Trophoblast cell (in vitro differentiated cells and primary cell): Measurements from ENCODE around the gene FCHSD2.
"Not testable (repeated sequence)": the region's sequence is repeated elsewhere in the genome, so short reads cannot be mapped to it uniquely, and the experiment has no call there.

Source experiments
- DNase-seq, 2 donors: peaks; one replicate each; pipeline ENCODE4 v3.0.0-alpha.2; 2016
- H2AFZ ChIP-seq: 2 replicates; pipeline ENCODE4 v1.6.1; 2013; ENCODE audit warnings: low read length, moderate library complexity, mild to moderate bottlenecking; ENCODE audit not compliant: insufficient read depth, poor library complexity
- H2AK5ac ChIP-seq: 2 replicates; pipeline ENCODE4 v1.6.1; 2013; ENCODE audit warnings: mild to moderate bottlenecking, low read length
- H2BK120ac ChIP-seq: 2 replicates; pipeline ENCODE4 v1.6.1; 2013; ENCODE audit warnings: low read length, mild to moderate bottlenecking, moderate library complexity; ENCODE audit not compliant: insufficient read depth, poor library complexity
- H2BK12ac ChIP-seq: 2 replicates; pipeline ENCODE4 v1.6.1; 2013; ENCODE audit warnings: mild to moderate bottlenecking, low read length, moderate library complexity
- H2BK5ac ChIP-seq: 2 replicates; pipeline ENCODE4 v1.6.1; 2013; ENCODE audit warnings: low read length, low read depth, moderate library complexity, mild to moderate bottlenecking; ENCODE audit not compliant: poor library complexity
- H3K14ac ChIP-seq: 2 replicates; pipeline ENCODE4 v1.6.1; 2013; ENCODE audit warnings: mild to moderate bottlenecking, low read length
- H3K18ac ChIP-seq: 2 replicates; pipeline ENCODE4 v1.6.1; 2013; ENCODE audit warnings: mild to moderate bottlenecking, low read length
- H3K23ac ChIP-seq: 2 replicates; pipeline ENCODE4 v1.6.1; 2013; ENCODE audit warnings: low read length
- H3K27ac ChIP-seq: 2 replicates; pipeline ENCODE4 v1.5.1; 2013; ENCODE audit warnings: low read depth, mild to moderate bottlenecking, inconsistent platforms, low read length, moderate library complexity
- H3K27me3 ChIP-seq: 2 replicates; pipeline ENCODE4 v1.6.1; 2013; ENCODE audit warnings: inconsistent platforms, mild to moderate bottlenecking, low read length, moderate library complexity; ENCODE audit not compliant: insufficient read depth
- H3K36me3 ChIP-seq, 2 experiments: 1 replicate in 1 of 2; 2 replicates in 1 of 2; pipeline ENCODE4 v1.6.1; 2013; ENCODE audit warnings: low read length in 2 of 2, mild to moderate bottlenecking in 2 of 2, moderate library complexity in 1 of 2; ENCODE audit not compliant: insufficient read depth in 2 of 2, control insufficient read depth in 1 of 2
- H3K4ac ChIP-seq: 2 replicates; pipeline ENCODE4 v1.6.1; 2013; ENCODE audit warnings: low read depth, mild to moderate bottlenecking, low read length, moderate library complexity
- H3K4me1 ChIP-seq, 2 experiments: 1 replicate in 1 of 2; 2 replicates in 1 of 2; pipeline ENCODE4 v1.6.1; 2013; ENCODE audit warnings: low read length in 2 of 2, mild to moderate bottlenecking in 2 of 2, moderate library complexity in 1 of 2; ENCODE audit not compliant: insufficient read depth in 2 of 2, control insufficient read depth in 1 of 2
- H3K4me2 ChIP-seq: 2 replicates; pipeline ENCODE4 v1.6.1; 2013; ENCODE audit warnings: inconsistent platforms, mild to moderate bottlenecking, low read length, moderate library complexity
- H3K4me3 ChIP-seq: 2 replicates; pipeline ENCODE4 v1.5.1; 2013; ENCODE audit warnings: mild to moderate bottlenecking, low read depth, low read length, inconsistent platforms
- H3K79me1 ChIP-seq: one replicate; pipeline ENCODE4 v1.6.1; 2013; ENCODE audit warnings: low read length
- H3K79me2 ChIP-seq: 2 replicates; pipeline ENCODE4 v1.6.1; 2013; ENCODE audit warnings: low read length, mild to moderate bottlenecking; ENCODE audit not compliant: control insufficient read depth, insufficient read depth, poor library complexity
- H3K9ac ChIP-seq: 2 replicates; pipeline ENCODE4 v1.6.1; 2013; ENCODE audit warnings: mild to moderate bottlenecking, low read length
- H3K9me3 ChIP-seq: 2 replicates; pipeline ENCODE4 v1.6.1; 2013; ENCODE audit warnings: low read depth, mild to moderate bottlenecking, control low read depth, inconsistent platforms, low read length; ENCODE audit not compliant: insufficient read depth
- H4K12ac ChIP-seq: 2 replicates; pipeline ENCODE4 v1.6.1; 2013; ENCODE audit warnings: low read depth, mild to moderate bottlenecking, low read length, moderate library complexity
- H4K8ac ChIP-seq: 2 replicates; pipeline ENCODE4 v1.6.1; 2013; ENCODE audit warnings: low read depth, mild to moderate bottlenecking, low read length, moderate library complexity
- H4K91ac ChIP-seq: one replicate; pipeline ENCODE4 v1.6.1; 2013; ENCODE audit warnings: low read depth, mild to moderate bottlenecking, low read length, moderate library complexity
- WGBS: extraction: QIAGEN DNeasy Blood & Tissue Kit; methylation state at CpG from one replicate; pipeline ENCODE4 v1.1.7; 2013; ENCODE audit warnings: missing lambda C conversion rate; ENCODE audit not compliant: insufficient read length, insufficient coverage; ENCODE audit errors: extremely low coverage; 5-methylcytosine and 5-hydroxymethylcytosine counted together

Gene FCHSD2

DNA sequence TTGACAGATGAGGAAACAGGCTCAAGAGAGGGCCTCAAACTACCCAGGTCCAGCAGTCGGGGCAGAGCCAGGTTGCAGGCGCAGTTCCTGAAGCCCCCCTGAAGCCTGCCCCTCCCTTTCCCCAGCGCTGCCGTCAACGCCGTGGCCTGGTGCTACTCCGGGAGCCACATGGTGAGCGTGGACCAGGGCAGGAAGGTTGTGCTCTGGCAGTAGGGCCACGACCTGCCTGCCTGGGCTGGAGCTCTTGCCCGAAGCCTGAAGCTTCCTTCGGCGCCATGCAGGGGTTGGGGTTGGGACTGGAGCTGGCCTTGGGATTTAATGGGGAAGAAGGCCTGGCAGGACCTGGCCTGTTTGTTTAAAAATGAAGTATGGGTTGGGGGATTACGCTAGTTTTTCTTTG is 312.9 kb downstream of the FCHSD2 start:
- peak overlapping the region; percentile 44 for H2BK12ac ChIP-seq
- H3K36me3 ChIP-seq: no peaks in the 10 kb centered on the region
- DNase-seq: no peak
- H3K79me1 ChIP-seq: no peaks in the 10 kb centered on the region
- no peak overlapping the region for H3K14ac ChIP-seq
- no peak overlapping the region for H3K18ac ChIP-seq
- no peak overlapping the region for H3K4ac ChIP-seq
- no peak overlapping the region for H2AFZ ChIP-seq
- H4K12ac ChIP-seq: no peak overlapping the region
- H3K4me3 ChIP-seq: no peak overlapping the region
- H4K8ac ChIP-seq: no peak overlapping the region
- no peaks in the 10 kb centered on the region for H3K27me3 ChIP-seq
- no peak overlapping the region for H4K91ac ChIP-seq
- H2BK5ac ChIP-seq: no peak overlapping the region
- no peaks in the 10 kb centered on the region for H3K9me3 ChIP-seq
- no CpG with 5 or more reads among the region's 13 CpGs for WGBS
- H3K23ac ChIP-seq: no peak overlapping the region
- H2BK120ac ChIP-seq: no peak overlapping the region
- H3K27ac ChIP-seq: no peak overlapping the region
- H3K79me2 ChIP-seq: no peaks in the 10 kb centered on the region
- H3K9ac ChIP-seq: no peak overlapping the region
- no peak overlapping the region for H3K4me2 ChIP-seq
- H3K4me1 ChIP-seq: peaks cover 0 to 4% of the 10 kb centered on the region in 2 experiments
- H2AK5ac ChIP-seq: no peak overlapping the region

DNA sequence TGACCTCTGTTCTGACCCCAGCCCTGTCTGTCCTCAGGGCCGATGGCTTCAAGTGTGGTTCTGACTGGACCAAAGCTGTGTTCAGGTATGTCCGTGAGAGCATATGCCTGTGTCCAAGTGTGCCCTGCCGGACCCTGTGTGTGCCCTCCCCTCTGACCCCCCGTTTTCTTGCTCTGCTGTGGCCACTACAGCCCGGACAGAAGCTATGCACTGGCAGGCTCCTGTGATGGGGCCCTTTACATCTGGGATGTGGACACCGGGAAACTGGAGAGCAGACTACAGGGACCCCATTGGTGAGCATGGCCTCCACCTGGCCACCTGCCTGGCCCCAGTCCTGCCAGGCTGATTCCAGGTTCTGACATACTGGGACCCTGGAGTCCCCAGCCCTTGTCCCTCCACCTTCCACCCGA is 313.4 kb downstream of the FCHSD2 start:
- Histone ChIP-seq H3K4me1 (peaks cover 0 to 4% of the 10 kb centered on the region in 2 experiments), H3K4me3 (no peak overlapping the region), H3K4me2 (no peak overlapping the region), H2AK5ac (no peak overlapping the region), H3K9ac (no peak overlapping the region), H2BK120ac (no peak overlapping the region), H3K9me3 (no peaks in the 10 kb centered on the region), H3K23ac (no peak overlapping the region), H3K18ac (no peak overlapping the region), H3K36me3 (no peaks in the 10 kb centered on the region), H3K27ac (no peak overlapping the region), H2BK5ac (no peak overlapping the region), H3K79me1 (no peaks in the 10 kb centered on the region), H4K91ac (no peak overlapping the region), H2AFZ (no peak overlapping the region), H4K8ac (no peak overlapping the region), H3K14ac (no peak overlapping the region), H4K12ac (no peak overlapping the region), H3K4ac (no peak overlapping the region), H3K27me3 (no peaks in the 10 kb centered on the region), H2BK12ac (no peak overlapping the region), H3K79me2 (no peaks in the 10 kb centered on the region)
- DNase-seq: no peak
- WGBS: no CpG with 5 or more reads among the region's 7 CpGs

DNA sequence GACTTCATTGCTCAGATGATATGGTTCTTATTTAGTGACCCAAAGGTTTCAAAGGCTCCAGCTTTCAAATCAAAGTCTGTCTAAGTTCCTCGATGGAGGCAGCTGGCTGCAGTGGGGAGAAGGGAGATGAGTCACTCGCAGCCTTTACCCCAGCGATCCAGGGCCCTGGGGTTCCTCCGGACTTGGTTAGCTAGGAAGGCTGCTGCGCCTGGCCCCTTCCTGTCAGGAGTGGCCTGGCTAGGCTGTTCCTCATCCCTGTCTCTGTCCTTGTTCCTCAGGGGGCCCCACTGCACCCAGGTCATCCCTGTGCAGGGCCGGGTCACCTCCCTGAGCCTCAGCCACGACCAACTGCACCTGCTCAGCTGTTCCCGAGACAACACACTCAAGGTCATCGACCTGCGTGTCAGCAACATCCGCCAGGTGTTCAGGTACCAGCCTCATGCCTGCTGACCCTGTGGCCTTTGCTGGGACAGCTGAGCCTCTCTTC is 314.0 kb downstream of the FCHSD2 start:
- Histone ChIP-seq H3K27ac (no peak overlapping the region), H3K79me1 (no peaks in the 10 kb centered on the region), H2AFZ (no peak overlapping the region), H4K91ac (no peak overlapping the region), H3K18ac (no peak overlapping the region), H3K27me3 (no peaks in the 10 kb centered on the region), H4K8ac (peak overlapping the region; percentile 29), H4K12ac (no peak overlapping the region), H2BK120ac (no peak overlapping the region), H3K9ac (no peak overlapping the region), H3K14ac (no peak overlapping the region), H3K4me1 (peaks cover 0 to 4% of the 10 kb centered on the region in 2 experiments), H2AK5ac (no peak overlapping the region), H2BK5ac (no peak overlapping the region), H3K4ac (no peak overlapping the region), H3K4me2 (no peak overlapping the region), H3K36me3 (no peaks in the 10 kb centered on the region), H2BK12ac (no peak overlapping the region), H3K9me3 (no peaks in the 10 kb centered on the region), H3K23ac (no peak overlapping the region), H3K79me2 (no peaks in the 10 kb centered on the region), H3K4me3 (no peak overlapping the region)
- peak in 1 of 2 donors; percentile 56 for DNase-seq
- no CpG with 5 or more reads among the region's 11 CpGs for WGBS

DNA sequence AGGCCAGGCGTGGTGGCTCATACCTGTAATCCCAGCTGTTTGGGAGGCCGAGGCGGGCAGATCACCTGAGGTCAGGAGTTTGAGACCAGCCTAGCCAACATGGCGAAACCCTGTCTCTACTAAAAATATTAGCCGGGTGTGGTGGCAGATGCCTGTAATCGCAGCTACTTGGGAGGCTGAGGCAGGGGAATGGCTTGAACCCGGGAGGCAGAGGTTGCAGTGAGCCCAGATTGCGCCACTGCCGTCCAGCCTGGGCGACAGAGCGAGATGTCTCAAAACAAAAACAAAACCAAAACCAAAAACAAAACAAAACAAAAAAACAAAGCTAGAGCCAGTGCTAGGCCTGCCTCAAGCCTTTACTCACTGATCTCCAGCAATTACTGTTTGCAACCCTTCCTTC is 314.5 kb downstream of the FCHSD2 start:
- not testable (repeated sequence) for H3K4me3 ChIP-seq, H3K79me1 ChIP-seq, H3K4ac ChIP-seq, H3K9me3 ChIP-seq, H2AK5ac ChIP-seq, H2BK5ac ChIP-seq, H3K18ac ChIP-seq, H4K91ac ChIP-seq, H3K4me2 ChIP-seq, H4K8ac ChIP-seq, H3K79me2 ChIP-seq, H2BK120ac ChIP-seq, H4K12ac ChIP-seq, H3K4me1 ChIP-seq, H3K36me3 ChIP-seq, H3K9ac ChIP-seq, H2BK12ac ChIP-seq, H3K27ac ChIP-seq, H3K27me3 ChIP-seq, H3K23ac ChIP-seq, H3K14ac ChIP-seq, H2AFZ ChIP-seq
- WGBS: no CpG with 5 or more reads among the region's 11 CpGs
- peak; percentile 62 to 83 for DNase-seq
